Myocyte (in vitro differentiated cells): Measurements from ENCODE around the gene ACE2. TPM values are rescaled to one million over a fixed set of nuclear protein-coding genes. Genes with fewer than 3 reads are reported as not detected.

Experiments
- DNase-seq: peaks from one replicate; pipeline ENCODE4 v3.0.0-alpha.2; 2012; ENCODE audit warnings: low read depth
- total RNA-seq: library from RNA; depleted of rRNA; stranded (reverse); fragments of >200 nt; gene quantifications from 2 replicates; pipeline ENCODE4 v1.2.3, GENCODE V29; 2014

ACE2 gene
- total RNA-seq, 1 donor from 2014 or later: not detected

DNA sequence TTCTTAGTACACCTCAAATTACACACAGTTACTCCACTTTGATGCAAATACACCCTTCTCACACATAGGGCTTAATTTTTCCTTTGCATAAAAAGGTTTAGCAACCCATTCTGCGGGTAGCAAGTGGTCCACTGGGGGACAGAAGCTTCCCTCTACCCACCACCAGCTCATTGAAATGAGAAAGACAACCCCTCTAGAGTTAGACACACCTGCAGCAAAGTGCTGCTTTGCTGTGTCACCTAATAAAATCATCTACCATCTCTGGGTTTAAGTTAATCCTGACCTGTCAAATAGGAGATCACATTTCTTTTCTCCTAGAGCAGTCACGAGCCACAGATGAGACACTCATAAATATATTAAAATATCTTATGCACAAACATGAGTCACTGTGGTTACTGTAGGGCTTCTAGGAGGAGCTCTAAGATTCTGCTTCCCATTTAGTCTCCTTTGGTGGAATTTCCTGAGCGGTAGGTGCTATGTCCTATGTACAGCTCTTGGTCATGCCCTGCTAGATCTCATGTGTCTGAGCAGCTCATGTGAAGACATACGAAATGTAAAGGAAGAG is 88.3 kb downstream of the ACE2 start:
- DNase-seq: peak; percentile 10

DNA sequence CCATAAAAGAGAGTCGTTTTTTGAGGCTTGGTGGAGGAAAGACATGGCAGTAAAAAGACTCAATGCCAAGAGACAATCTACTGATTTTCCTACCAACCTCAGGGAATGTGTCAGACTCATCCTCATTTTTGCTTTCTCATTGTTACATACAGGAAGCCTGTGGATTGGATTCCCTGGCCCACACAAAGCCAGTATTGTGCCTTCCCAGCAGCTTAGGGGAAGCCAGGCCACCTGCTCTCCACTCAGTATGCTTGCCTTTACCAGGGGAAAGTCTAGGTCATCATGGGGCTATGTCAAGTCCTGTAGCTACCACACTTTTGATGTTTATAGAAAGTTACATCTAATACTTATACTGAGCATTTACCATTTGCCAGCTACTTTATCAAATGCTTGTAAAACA is 89.2 kb downstream of the ACE2 start:
- DNase-seq: peak; percentile 30

Other genes starting within 250 kb of the ACE2 start
- gene VEGFD, start 216.5 kb downstream of the ACE2 start, total RNA-seq: 0.32 TPM in 1 of 2 replicates, not detected in the other
- 4.6 and 7.3 TPM in 2 replicates for gene PIR, start 107.6 kb downstream of the ACE2 start, total RNA-seq
- gene BMX, start 100.2 kb downstream of the ACE2 start, total RNA-seq: not detected in 2 replicates
- gene CLTRN, start 63.8 kb upstream of the ACE2 start, total RNA-seq: not detected in 2 replicates
- 4.1 and 4.7 TPM in 2 replicates for gene CA5B, start 137.3 kb upstream of the ACE2 start, total RNA-seq
- 4.1 and 4.5 TPM in 2 replicates for gene ZRSR2, start 189.5 kb upstream of the ACE2 start, total RNA-seq